CD4-positive, alpha-beta T cell (primary cell): ENCODE results near the gene RAPGEF5. TPM values are rescaled to one million over a fixed set of nuclear protein-coding genes. Genes with fewer than 3 reads are reported as not detected.

Source experiments
- ATAC-seq: fragments of 200-7000 bp; cut with Tn5 transposase; one replicate; pipeline ENCODE4 v1.10.0; 2022; ENCODE audit warnings: mild to moderate bottlenecking; ENCODE audit not compliant: poor library complexity
- CTCF ChIA-PET: fragments of 350-600 bp; sonication (Branson Sonifier 250); formaldehyde crosslinking; loops from one replicate; lab custom pipeline; 2021; ENCODE audit warnings: antibody characterized with exemption, inconsistent platforms; lab: Charles Lee
- POLR2A ChIA-PET: fragments of 350-600 bp; sonication (Branson Sonifier 250); formaldehyde crosslinking; loops from one replicate; lab custom pipeline; 2021; ENCODE audit warnings: antibody characterized with exemption, inconsistent platforms; lab: Charles Lee
- DNase-seq, 14 experiments: peaks; one replicate each; pipeline ENCODE4 v3.0.0-alpha.2; 2013 to 2020; ENCODE audit warnings: mixed read lengths in 2 of 14
- H3K27ac ChIP-seq, 2 donors: one replicate each; pipeline versions ENCODE4 v1.5.1 to v1.7.0; 2013; ENCODE audit warnings: low read length in 2 of 2, low read depth in 1 of 2, mild to moderate bottlenecking in 1 of 2
- H3K27me3 ChIP-seq, 2 experiments: 1 replicate in 1 of 2; 2 replicates in 1 of 2; pipeline versions ENCODE4 v1.6.1 to v1.7.0; 2013; ENCODE audit warnings: low read length in 2 of 2, control low read depth in 1 of 2, mild to moderate bottlenecking in 1 of 2, moderate library complexity in 1 of 2; ENCODE audit not compliant: insufficient read depth in 2 of 2, control insufficient read depth in 1 of 2
- H3K36me3 ChIP-seq: one replicate; pipeline ENCODE4 v1.6.1; 2013; ENCODE audit warnings: low read length, control low read depth; ENCODE audit not compliant: insufficient read depth
- H3K4me1 ChIP-seq: one replicate; pipeline ENCODE4 v1.6.1; 2013; ENCODE audit warnings: low read length, control low read depth; ENCODE audit not compliant: insufficient read depth
- H3K4me3 ChIP-seq: one replicate; pipeline ENCODE4 v1.5.1; 2013; ENCODE audit warnings: mild to moderate bottlenecking, low read length, moderate library complexity
- H3K9me3 ChIP-seq, 2 experiments: 1 replicate in 1 of 2; 2 replicates in 1 of 2; pipeline versions ENCODE4 v1.6.1 to v1.7.0; 2013; ENCODE audit warnings: low read length in 2 of 2, mild to moderate bottlenecking in 2 of 2, control low read depth in 1 of 2, moderate library complexity in 1 of 2; ENCODE audit not compliant: control insufficient read depth in 1 of 2, insufficient read depth in 1 of 2
- H3K27ac Mint-ChIP-seq: one replicate; pipeline ENCODE4 v1.8.0; 2020; ENCODE audit warnings: mixed read lengths
- H3K27me3 Mint-ChIP-seq: one replicate; pipeline ENCODE4 v1.8.0; 2021; ENCODE audit warnings: mixed read lengths
- H3K36me3 Mint-ChIP-seq: one replicate; pipeline ENCODE4 v1.8.0; 2021; ENCODE audit warnings: low read depth, mixed read lengths
- H3K4me1 Mint-ChIP-seq: one replicate; pipeline ENCODE4 v1.8.0; 2021; ENCODE audit warnings: low read depth, mixed read lengths
- H3K4me3 Mint-ChIP-seq: one replicate; pipeline ENCODE4 v1.8.0; 2020; ENCODE audit warnings: mild to moderate bottlenecking, mixed read lengths
- H3K9me3 Mint-ChIP-seq: one replicate; pipeline ENCODE4 v1.8.0; 2020; ENCODE audit warnings: mixed read lengths
- intact Hi-C, 2 experiments: fragments of 100-400 bp; cut with DNase I in 1 of 2; cut with micrococcal nuclease in 1 of 2; formaldehyde crosslinking; loops; one replicate each; pipeline versions ENCODE4 v1.15.1 to v1.9.0; 2023 to 2025; cut with DNase I, micrococcal nuclease
- total RNA-seq, 174 experiments: library from RNA in 2 of 174; stranded (reverse) in 2 of 174; gene quantifications; one replicate each; pipeline ENCODE4 v1.2.3 and lab custom pipeline; 2021 to 2026
- TF ChIP-seq, protein P1 (sequence below): fragments of 200-600 bp; IDR thresholded peaks from one replicate; pipeline ENCODE4 v1.8.0; 2022; ENCODE audit warnings: antibody characterized with exemption, mild to moderate bottlenecking

RAPGEF5 gene
- total RNA-seq, 2 experiments from 2014 or later = 0.17 TPM; not detected in 1

DNA sequence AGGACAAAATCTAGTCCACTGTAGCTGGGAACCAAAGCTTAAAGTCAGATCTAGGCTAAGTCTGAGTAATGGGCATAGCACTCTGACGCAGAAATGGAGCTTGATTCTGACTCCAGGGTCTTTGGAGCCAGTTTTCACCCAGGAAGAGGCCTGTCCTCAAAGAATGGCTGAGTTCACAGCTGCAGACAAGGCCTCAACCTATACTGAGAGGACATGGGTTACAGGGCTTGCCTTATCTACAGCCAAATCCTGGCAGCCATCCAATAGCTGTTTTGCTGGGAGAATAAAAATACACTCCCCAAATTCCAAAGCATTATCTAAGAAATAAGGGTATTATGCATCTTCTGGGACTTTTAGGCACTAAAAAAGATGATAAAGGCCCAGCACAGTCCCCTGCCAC lies 154.8 kb downstream of the RAPGEF5 start:
- Mint-ChIP-seq H3K9me3 (no peaks in the 10 kb centered on the region), H3K27ac (no peak overlapping the region), H3K4me3 (no peak overlapping the region), H3K4me1 (no peaks in the 10 kb centered on the region), H3K36me3 (no peaks in the 10 kb centered on the region), H3K27me3 (no peaks in the 10 kb centered on the region)
- no peak for DNase-seq
- TF ChIP-seq, protein P1, sequence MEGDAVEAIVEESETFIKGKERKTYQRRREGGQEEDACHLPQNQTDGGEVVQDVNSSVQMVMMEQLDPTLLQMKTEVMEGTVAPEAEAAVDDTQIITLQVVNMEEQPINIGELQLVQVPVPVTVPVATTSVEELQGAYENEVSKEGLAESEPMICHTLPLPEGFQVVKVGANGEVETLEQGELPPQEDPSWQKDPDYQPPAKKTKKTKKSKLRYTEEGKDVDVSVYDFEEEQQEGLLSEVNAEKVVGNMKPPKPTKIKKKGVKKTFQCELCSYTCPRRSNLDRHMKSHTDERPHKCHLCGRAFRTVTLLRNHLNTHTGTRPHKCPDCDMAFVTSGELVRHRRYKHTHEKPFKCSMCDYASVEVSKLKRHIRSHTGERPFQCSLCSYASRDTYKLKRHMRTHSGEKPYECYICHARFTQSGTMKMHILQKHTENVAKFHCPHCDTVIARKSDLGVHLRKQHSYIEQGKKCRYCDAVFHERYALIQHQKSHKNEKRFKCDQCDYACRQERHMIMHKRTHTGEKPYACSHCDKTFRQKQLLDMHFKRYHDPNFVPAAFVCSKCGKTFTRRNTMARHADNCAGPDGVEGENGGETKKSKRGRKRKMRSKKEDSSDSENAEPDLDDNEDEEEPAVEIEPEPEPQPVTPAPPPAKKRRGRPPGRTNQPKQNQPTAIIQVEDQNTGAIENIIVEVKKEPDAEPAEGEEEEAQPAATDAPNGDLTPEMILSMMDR = no peak
- intact Hi-C loops = no loop called here
- Histone ChIP-seq H3K4me1 (no peaks in the 10 kb centered on the region), H3K27me3 (no peaks in the 10 kb centered on the region), H3K9me3 (no peaks in the 10 kb centered on the region), H3K4me3 (no peak overlapping the region), H3K27ac (no peak overlapping the region), H3K36me3 (no peaks in the 10 kb centered on the region)
- CTCF ChIA-PET = no interaction called here
- no peak for ATAC-seq
- POLR2A ChIA-PET = no interaction called here

DNA sequence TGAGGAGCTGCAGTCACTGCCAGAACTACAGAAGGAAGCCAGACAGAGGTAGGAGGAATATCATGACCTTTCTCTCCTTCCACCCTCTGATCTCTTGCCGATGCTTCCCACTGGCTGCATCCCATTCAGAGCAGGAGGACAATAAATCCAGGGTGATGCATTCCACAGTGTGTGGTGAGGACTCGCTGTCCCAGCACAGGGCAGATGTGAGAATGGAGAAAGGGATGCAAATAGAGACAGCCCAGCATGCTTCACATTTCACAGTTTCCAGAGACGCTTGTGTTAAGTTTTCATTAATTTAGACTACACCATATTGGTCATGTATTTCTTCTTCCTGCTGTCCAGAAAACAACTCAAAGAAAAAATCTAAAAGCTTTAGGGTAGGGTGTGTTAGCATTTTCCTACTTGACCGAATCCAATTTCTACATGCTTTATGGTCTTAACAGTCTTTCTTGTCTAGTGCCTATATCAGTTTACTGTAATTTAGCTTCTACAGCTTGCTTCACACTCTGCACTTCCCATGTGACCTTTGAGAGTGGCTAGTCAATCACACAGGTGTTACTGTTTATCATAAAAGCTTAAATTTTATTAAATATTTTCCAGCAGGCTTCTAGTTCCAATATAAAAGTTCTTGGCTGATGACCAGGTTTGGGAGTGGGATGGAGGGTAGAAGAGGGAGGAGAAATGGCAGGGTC lies 155.6 kb downstream of the RAPGEF5 start:
- Mint-ChIP-seq H3K27ac (no peak overlapping the region), H3K27me3 (no peaks in the 10 kb centered on the region), H3K36me3 (no peaks in the 10 kb centered on the region), H3K4me3 (no peak overlapping the region), H3K4me1 (no peaks in the 10 kb centered on the region), H3K9me3 (no peaks in the 10 kb centered on the region)
- DNase-seq = no peak
- Histone ChIP-seq H3K4me3 (no peak overlapping the region), H3K27me3 (no peaks in the 10 kb centered on the region), H3K27ac (no peak overlapping the region), H3K9me3 (no peaks in the 10 kb centered on the region), H3K4me1 (no peaks in the 10 kb centered on the region), H3K36me3 (no peaks in the 10 kb centered on the region)
- POLR2A ChIA-PET = no interaction called here
- TF ChIP-seq, protein P1 = no peak
- CTCF ChIA-PET = no interaction called here
- intact Hi-C loops = no loop called here
- no peak for ATAC-seq

DNA sequence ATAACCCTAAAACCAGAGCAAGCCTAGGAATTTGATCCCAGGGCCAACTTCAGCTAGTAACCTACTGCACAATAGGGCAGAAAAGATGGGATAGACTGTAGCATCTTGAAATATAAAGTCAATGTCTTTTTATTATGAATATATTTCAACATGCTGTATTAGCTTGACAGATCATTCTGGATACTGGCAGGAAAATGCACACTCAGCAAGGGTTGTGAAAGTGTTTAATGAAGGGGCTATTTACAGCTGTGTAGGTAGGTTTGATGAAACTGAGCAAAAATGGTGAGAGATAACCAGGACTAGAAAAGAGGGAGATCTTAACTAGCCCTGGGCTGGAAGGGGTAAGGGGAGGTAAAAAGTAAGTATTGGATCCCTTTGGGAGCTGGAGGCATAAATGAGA lies 156.2 kb downstream of the RAPGEF5 start:
- no peak overlapping the region for H3K27ac Mint-ChIP-seq
- Histone ChIP-seq H3K36me3 (no peaks in the 10 kb centered on the region), H3K4me3 (no peak overlapping the region), H3K9me3 (no peaks in the 10 kb centered on the region), H3K27ac (no peak overlapping the region), H3K4me1 (no peaks in the 10 kb centered on the region), H3K27me3 (no peaks in the 10 kb centered on the region)
- H3K4me3 Mint-ChIP-seq = no peak overlapping the region
- no peaks in the 10 kb centered on the region for H3K27me3 Mint-ChIP-seq
- no peak for DNase-seq
- no peaks in the 10 kb centered on the region for H3K9me3 Mint-ChIP-seq
- intact Hi-C loops = no loop called here
- TF ChIP-seq, protein P1 = no peak
- H3K36me3 Mint-ChIP-seq = no peaks in the 10 kb centered on the region
- no peaks in the 10 kb centered on the region for H3K4me1 Mint-ChIP-seq
- POLR2A ChIA-PET = no interaction called here
- ATAC-seq = no peak
- CTCF ChIA-PET = no interaction called here
